Neutrophil (primary cell): Measurements from ENCODE around the gene PKIB.

Experiments used
- H3K27ac ChIP-seq: fragments of 200-600 bp; sonication (generic); 2 replicates; pipeline ENCODE4 v1.5.1; 2016; ENCODE audit warnings: mild to moderate bottlenecking, moderate library complexity
- H3K27me3 ChIP-seq: fragments of 200-600 bp; sonication (generic); 2 replicates; pipeline ENCODE4 v1.6.0; 2016; ENCODE audit warnings: mild to moderate bottlenecking
- H3K36me3 ChIP-seq: fragments of 200-600 bp; sonication (generic); 2 replicates; pipeline ENCODE4 v1.5.1; 2017
- H3K4me1 ChIP-seq, 2 experiments: fragments of 200-600 bp in 1 of 2; sonication (generic) in 1 of 2; 1 replicate in 1 of 2; 2 replicates in 1 of 2; pipeline versions ENCODE4 v1.5.1 to v1.6.1; 2013 to 2016; ENCODE audit warnings: low read depth in 1 of 2, low read length in 1 of 2, mild to moderate bottlenecking in 1 of 2, moderate library complexity in 1 of 2; ENCODE audit not compliant: control insufficient read depth in 1 of 2, insufficient read depth in 1 of 2
- H3K4me3 ChIP-seq, 2 experiments: fragments of 200-600 bp in 1 of 2; sonication (generic) in 1 of 2; 1 replicate in 1 of 2; 2 replicates in 1 of 2; pipeline ENCODE4 v1.5.1; 2013 to 2016; ENCODE audit warnings: low read depth in 1 of 2, low read length in 1 of 2, mild to moderate bottlenecking in 1 of 2, moderate library complexity in 1 of 2
- H3K9me3 ChIP-seq: fragments of 200-600 bp; sonication (generic); 2 replicates; pipeline ENCODE4 v1.5.1; 2016
- CTCF ChIP-seq: fragments of 200-600 bp; sonication (generic); IDR thresholded peaks from 2 replicates; pipeline ENCODE4 v1.5.1; 2016; ENCODE audit warnings: antibody characterized with exemption

The PKIB gene

GRCh38 chr6:122734529-122735395, 124.6 kb downstream of the PKIB start:
- no peaks in the 10 kb centered on the region for H3K9me3 ChIP-seq
- no peak for TF ChIP-seq CTCF
- H3K4me1 ChIP-seq, result peaks cover 0 to 7% of the 10 kb centered on the region in 2 experiments
- no peak overlapping the region for H3K27ac ChIP-seq
- H3K4me3 ChIP-seq, result no peak overlapping the region
- H3K27me3 ChIP-seq, result peaks cover 43% of the 10 kb centered on the region
- no peaks in the 10 kb centered on the region for H3K36me3 ChIP-seq

- no peak for TF ChIP-seq CTCF
- H3K36me3 ChIP-seq, result no peaks in the 10 kb centered on the region
- H3K27me3 ChIP-seq, result peaks cover 49% of the 10 kb centered on the region
- H3K4me3 ChIP-seq, result no peak overlapping the region
- peaks cover 0 to 7% of the 10 kb centered on the region in 2 experiments for H3K4me1 ChIP-seq
- H3K27ac ChIP-seq, result no peak overlapping the region
- H3K9me3 ChIP-seq, result no peaks in the 10 kb centered on the region
These were observed 125.4 kb downstream of the PKIB start for GRCh38 chr6:122735582-122735981.

DNA sequence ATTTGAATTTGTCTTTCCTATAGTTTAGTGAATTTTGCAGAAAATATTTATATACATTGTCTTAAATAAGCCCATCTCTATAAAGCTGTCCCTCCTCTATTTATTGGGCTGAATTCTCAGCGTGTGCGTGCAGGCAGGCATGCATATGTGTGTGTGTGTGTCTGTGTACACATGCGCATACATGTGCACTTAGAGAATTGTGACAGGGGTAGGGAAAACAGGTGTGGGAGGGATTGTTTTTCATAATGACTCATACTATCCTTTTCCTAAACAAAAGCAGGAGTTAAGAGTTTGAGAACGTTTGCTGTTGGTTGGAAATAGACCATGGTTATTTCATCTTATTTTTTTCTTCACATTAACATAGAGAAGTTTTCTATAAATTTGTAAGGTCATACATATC, 126.0 kb downstream of the PKIB start:
- Histone ChIP-seq H3K4me3 (no peak overlapping the region), H3K36me3 (no peaks in the 10 kb centered on the region), H3K4me1 (peaks cover 0 to 7% of the 10 kb centered on the region in 2 experiments), H3K27ac (no peak overlapping the region), H3K9me3 (no peaks in the 10 kb centered on the region), H3K27me3 (peaks cover 51% of the 10 kb centered on the region)
- no peak for TF ChIP-seq CTCF

DNA sequence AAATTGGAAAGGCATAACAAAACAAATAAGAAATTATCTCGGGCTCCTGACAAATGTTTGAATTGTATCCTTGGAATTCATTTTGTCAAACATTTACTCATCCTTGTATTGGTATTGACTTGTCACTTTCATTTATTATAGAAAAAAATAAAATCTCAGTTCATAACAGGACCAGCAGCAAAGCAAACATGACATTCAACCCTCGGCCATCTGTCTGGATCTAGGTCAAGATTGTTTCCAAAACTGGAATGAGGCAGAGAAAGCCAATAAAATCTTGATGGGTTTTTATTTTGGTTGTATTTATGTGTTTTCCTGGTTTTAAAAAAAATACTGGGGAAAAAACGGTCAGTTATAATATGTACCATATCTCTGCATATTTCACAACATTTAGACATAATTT, 126.4 kb downstream of the PKIB start:
- no peak for TF ChIP-seq CTCF

DNA sequence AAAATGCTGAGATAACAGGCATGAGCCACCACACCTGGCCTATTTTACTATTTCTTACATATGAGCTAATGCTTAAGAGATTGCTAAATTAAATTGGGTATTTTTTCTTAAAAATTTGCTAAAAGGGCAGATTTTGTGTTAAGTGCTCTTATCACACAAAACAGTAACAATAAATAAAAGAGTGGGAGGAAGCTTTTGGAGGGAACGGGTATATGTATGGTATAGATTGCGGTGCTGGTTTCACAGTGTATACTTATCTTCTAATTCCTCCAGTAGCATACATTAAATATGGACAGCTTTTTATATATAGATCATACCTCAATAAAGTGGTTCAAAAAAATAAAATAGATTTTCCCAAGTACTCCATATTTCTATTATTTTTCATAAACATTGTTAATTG, 129.9 kb downstream of the PKIB start:
- Histone ChIP-seq H3K9me3 (no peaks in the 10 kb centered on the region), H3K4me3 (no peak overlapping the region), H3K36me3 (no peaks in the 10 kb centered on the region), H3K4me1 (no peaks in the 10 kb centered on the region), H3K27me3 (peaks cover 43% of the 10 kb centered on the region), H3K27ac (no peak overlapping the region)
- no peak for TF ChIP-seq CTCF

More for the DNA sequence above, 126.4 kb downstream of the PKIB start:
- Histone ChIP-seq H3K4me3 (no peak overlapping the region), H3K4me1 (peaks cover 0 to 7% of the 10 kb centered on the region in 2 experiments), H3K9me3 (no peaks in the 10 kb centered on the region), H3K27ac (no peak overlapping the region), H3K36me3 (no peaks in the 10 kb centered on the region), H3K27me3 (peaks cover 55% of the 10 kb centered on the region)
